Calu3 (cell line): ENCODE measurements around the gene TCFL5. TPM values are rescaled to one million over a fixed set of nuclear protein-coding genes. Genes with fewer than 3 reads are reported as not detected.

Source experiments
- BruUV-seq: library from RNA; stranded (reverse); fragments of 400-500 nt; replicated peaks from 2 replicates; lab custom pipeline; 2021; lab: Mats Ljungman, UMichigan
- CTCF ChIA-PET: fragments of 300-600 bp; sonication (Branson Sonifier 250); formaldehyde crosslinking; loops from one replicate; lab custom pipeline; 2022; ENCODE audit warnings: antibody characterized with exemption; lab: Charles Lee
- DNase-seq: peaks from one replicate; pipeline ENCODE4 v3.0.0; 2022
- H3K27ac Mint-ChIP-seq: one replicate; pipeline ENCODE4 v1.8.0; 2022; ENCODE audit warnings: mixed read lengths; ENCODE audit not compliant: unreplicated experiment
- H3K27me3 Mint-ChIP-seq: one replicate; pipeline ENCODE4 v1.8.0; 2022; ENCODE audit warnings: mixed read lengths; ENCODE audit not compliant: unreplicated experiment
- H3K36me3 Mint-ChIP-seq: one replicate; pipeline ENCODE4 v1.8.0; 2022; ENCODE audit warnings: mild to moderate bottlenecking, moderate library complexity, mixed read lengths; ENCODE audit not compliant: insufficient read depth, unreplicated experiment
- H3K4me1 Mint-ChIP-seq: one replicate; pipeline ENCODE4 v1.8.0; 2022; ENCODE audit warnings: mild to moderate bottlenecking, low read depth, mixed read lengths; ENCODE audit not compliant: unreplicated experiment
- H3K4me3 Mint-ChIP-seq: one replicate; pipeline ENCODE4 v1.8.0; 2022; ENCODE audit warnings: mild to moderate bottlenecking, low read depth, moderate library complexity, mixed read lengths; ENCODE audit not compliant: unreplicated experiment
- H3K9me3 Mint-ChIP-seq: one replicate; pipeline ENCODE4 v1.8.0; 2022; ENCODE audit warnings: low read depth, mixed read lengths; ENCODE audit not compliant: unreplicated experiment
- intact Hi-C: fragments of 100-400 bp; cut with micrococcal nuclease; formaldehyde crosslinking; loops from one replicate; pipeline ENCODE4 v1.10.0; 2022; ENCODE audit not compliant: unreplicated experiment
- total RNA-seq: library from RNA; stranded (reverse); gene quantifications from 2 replicates; pipeline ENCODE4 v1.2.3, GENCODE V29; 2022
- TF ChIP-seq, protein P1 (sequence below): fragments of 200-600 bp; IDR thresholded peaks from one replicate; pipeline ENCODE4 v1.8.0; 2022; ENCODE audit warnings: antibody characterized with exemption; ENCODE audit not compliant: unreplicated experiment

The TCFL5 gene
- total RNA-seq, 1 experiment from 2014 or later = 22.3 TPM

DNA sequence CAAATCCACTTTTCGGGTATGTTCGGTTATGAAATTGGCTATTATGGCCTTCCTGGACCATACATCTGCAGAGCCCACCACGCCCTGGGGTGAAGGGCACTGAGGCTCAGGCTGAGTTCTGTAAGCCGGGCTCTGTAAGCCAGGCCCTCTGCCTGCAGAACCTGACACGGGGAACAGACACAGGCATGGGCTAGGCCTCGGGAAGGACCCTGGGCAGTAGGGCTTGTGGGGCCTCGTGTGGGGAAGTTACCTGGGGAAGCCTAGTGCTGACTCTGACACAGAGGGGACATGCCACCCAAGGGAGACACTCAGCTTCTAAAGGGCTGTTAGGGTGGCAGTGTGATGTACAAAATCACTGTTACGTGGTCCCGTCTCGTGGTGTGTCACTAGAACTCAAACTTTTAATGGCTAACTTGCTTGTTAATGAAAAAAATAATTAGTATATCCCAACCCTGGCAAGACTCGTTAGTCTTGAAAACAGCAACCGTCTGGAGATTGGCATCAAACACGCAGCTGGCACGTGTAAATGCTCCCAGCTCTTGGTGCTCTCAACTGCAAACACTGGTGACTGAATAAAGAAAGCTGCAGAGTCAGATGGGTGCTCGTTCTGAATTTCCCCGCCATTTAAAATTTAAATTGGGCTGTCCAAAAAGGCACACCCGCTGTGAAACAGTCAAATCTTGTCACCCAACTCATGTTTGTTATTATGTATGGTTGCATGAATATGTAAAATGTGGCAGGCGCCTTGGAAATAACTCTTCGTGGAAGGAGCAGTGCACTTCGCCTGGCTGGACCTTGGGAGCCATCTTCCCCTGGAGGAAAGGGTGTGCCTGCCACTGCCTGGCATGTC lies 23.6 kb upstream of the TCFL5 start:
- H3K4me1 Mint-ChIP-seq = no peaks in the 10 kb centered on the region
- TF ChIP-seq, protein P1, sequence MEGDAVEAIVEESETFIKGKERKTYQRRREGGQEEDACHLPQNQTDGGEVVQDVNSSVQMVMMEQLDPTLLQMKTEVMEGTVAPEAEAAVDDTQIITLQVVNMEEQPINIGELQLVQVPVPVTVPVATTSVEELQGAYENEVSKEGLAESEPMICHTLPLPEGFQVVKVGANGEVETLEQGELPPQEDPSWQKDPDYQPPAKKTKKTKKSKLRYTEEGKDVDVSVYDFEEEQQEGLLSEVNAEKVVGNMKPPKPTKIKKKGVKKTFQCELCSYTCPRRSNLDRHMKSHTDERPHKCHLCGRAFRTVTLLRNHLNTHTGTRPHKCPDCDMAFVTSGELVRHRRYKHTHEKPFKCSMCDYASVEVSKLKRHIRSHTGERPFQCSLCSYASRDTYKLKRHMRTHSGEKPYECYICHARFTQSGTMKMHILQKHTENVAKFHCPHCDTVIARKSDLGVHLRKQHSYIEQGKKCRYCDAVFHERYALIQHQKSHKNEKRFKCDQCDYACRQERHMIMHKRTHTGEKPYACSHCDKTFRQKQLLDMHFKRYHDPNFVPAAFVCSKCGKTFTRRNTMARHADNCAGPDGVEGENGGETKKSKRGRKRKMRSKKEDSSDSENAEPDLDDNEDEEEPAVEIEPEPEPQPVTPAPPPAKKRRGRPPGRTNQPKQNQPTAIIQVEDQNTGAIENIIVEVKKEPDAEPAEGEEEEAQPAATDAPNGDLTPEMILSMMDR = no peak
- CTCF ChIA-PET = no interaction called here
- H3K9me3 Mint-ChIP-seq = no peaks in the 10 kb centered on the region
- no peak for DNase-seq
- H3K27me3 Mint-ChIP-seq = no peaks in the 10 kb centered on the region
- H3K36me3 Mint-ChIP-seq = peaks cover 60% of the 10 kb centered on the region
- no peak overlapping the region for H3K4me3 Mint-ChIP-seq
- intact Hi-C loops = no loop called here
- no peak overlapping the region for H3K27ac Mint-ChIP-seq
- BruUV-seq = no TSS peak

DNA sequence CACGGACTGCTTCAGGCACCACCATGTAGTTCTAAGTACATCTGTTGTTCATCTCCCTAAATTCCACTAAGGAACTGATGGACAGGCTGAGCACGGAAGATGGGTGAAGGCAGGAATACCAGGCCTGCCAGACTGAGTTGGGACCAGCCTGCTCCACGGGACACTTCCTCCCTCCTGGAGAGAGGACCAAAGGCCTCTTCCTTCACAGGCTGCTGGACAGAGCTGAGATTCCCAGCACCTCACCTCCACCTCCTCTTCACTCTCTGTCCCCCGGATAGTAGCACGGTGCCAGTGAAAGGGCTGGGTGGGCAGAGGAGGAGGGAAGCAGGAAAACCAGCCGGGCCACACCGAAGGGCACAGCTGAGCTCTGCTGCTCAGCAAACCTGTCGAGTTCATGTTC lies 22.9 kb upstream of the TCFL5 start:
- intact Hi-C loops = no loop called here

DNA sequence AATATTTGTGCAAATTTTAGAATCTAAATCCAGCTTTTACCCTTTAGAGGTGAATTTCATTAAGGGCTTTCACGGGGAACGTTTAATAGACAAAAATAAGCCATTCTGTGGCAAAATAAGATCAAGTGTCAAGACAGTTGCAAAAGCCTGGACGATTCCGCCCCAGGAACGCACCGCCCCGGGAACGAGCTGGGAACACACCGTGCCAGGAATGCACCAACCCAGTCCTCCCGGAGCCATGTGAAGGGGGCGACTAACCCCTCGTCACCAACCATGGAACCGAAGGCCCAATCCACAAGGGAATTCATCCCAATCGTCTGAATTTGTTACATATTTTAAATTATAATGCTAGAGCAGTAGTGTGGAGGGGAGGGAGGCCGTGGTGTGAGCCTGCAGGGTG lies 20.8 kb upstream of the TCFL5 start:
- no TSS peak for BruUV-seq

More for the DNA sequence above, 22.9 kb upstream of the TCFL5 start:
- Mint-ChIP-seq H3K27me3 (no peaks in the 10 kb centered on the region), H3K4me3 (no peak overlapping the region), H3K4me1 (no peaks in the 10 kb centered on the region), H3K9me3 (no peaks in the 10 kb centered on the region), H3K27ac (no peak overlapping the region), H3K36me3 (peaks cover 64% of the 10 kb centered on the region)
- CTCF ChIA-PET = no interaction called here
- DNase-seq = no peak
- no TSS peak for BruUV-seq
- TF ChIP-seq, protein P1 = no peak

DNA sequence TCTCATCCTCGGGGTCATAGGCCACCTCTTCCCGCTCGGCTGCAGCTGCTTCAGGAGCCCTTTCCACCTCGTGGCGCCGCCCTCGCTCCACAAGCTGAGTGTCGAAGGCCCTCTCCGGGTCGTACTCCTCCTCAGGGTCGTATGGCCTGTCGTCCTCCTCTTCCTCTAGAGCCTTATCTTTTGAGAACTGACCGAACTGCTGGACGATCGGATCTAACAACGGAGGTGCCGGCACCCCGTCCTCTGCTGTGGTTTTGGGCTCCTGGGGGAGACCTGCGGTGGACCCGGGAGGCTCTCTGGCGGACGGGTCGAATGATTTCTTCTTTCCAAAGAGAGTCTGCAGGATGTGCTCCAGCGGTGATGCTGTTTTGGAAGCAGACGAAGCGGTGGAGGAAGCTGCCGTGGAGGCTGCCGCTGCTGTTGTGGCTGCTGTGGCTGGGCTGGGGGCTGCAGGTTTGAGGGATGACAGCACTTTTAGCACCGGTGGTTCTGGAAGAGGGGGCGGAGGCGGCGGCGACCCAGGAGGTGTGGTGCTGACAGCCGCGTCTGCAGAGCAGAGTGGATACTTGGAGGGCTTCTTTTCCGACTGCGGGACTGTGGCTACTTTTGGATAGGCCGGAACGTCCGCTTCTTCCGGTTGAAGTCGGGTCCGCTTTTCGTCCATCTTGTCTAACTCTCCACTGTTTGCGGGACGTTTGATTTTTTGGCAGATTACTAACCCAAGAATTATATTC lies 20.2 kb upstream of the TCFL5 start:
- Mint-ChIP-seq H3K36me3 (peaks cover 56% of the 10 kb centered on the region), H3K27me3 (no peaks in the 10 kb centered on the region), H3K4me3 (no peak overlapping the region), H3K9me3 (no peaks in the 10 kb centered on the region), H3K27ac (no peak overlapping the region), H3K4me1 (no peaks in the 10 kb centered on the region)
- TF ChIP-seq, protein P1 = no peak
- no peak for DNase-seq
- intact Hi-C loops = no loop called here
- no TSS peak for BruUV-seq
- CTCF ChIA-PET = no interaction called here

More for the DNA sequence above, 20.8 kb upstream of the TCFL5 start:
- H3K4me3 Mint-ChIP-seq = no peak overlapping the region
- intact Hi-C loops = no loop called here
- TF ChIP-seq, protein P1 = no peak
- DNase-seq = no peak
- H3K27me3 Mint-ChIP-seq = no peaks in the 10 kb centered on the region
- H3K9me3 Mint-ChIP-seq = no peaks in the 10 kb centered on the region
- CTCF ChIA-PET = interaction anchor here (0.6 to 0.7 kb wide), 2 partner anchors 59 to 990 kb away, joined by 7 to 9 read pairs; no protein-coding TSS in a partner anchor
- no peak overlapping the region for H3K27ac Mint-ChIP-seq
- H3K4me1 Mint-ChIP-seq = no peaks in the 10 kb centered on the region
- H3K36me3 Mint-ChIP-seq = peaks cover 55% of the 10 kb centered on the region
